Suprapubic skin (tissue), 4 donors: ENCODE measurements around the gene CCSAP. TPM values are rescaled to one million over a fixed set of nuclear protein-coding genes. Genes with fewer than 3 reads are reported as not detected.

Experiments used
- DNase-seq, 2 donors: peaks; one replicate each; pipeline ENCODE4 v3.0.0-alpha.2; 2019; ENCODE audit warnings: low spot score in 2 of 2
- H3K27ac ChIP-seq: fragments of 200-600 bp; sonication (generic); one replicate; pipeline ENCODE4 v1.5.1; 2019
- H3K27me3 ChIP-seq: fragments of 200-600 bp; sonication (generic); one replicate; pipeline ENCODE4 v1.5.1; 2019
- H3K36me3 ChIP-seq: fragments of 200-600 bp; sonication (generic); one replicate; pipeline ENCODE4 v1.5.1; 2019
- H3K4me1 ChIP-seq: fragments of 200-600 bp; sonication (generic); one replicate; pipeline ENCODE4 v1.5.1; 2019
- H3K4me3 ChIP-seq: fragments of 200-600 bp; sonication (generic); one replicate; pipeline ENCODE4 v1.5.1; 2019; ENCODE audit warnings: mild to moderate bottlenecking
- H3K9me3 ChIP-seq: fragments of 200-600 bp; sonication (generic); one replicate; pipeline ENCODE4 v1.5.1; 2019
- EP300 ChIP-seq: sonication (generic); formaldehyde crosslinking; IDR thresholded peaks from one replicate; pipeline ENCODE4 v1.6.1; 2017; ENCODE audit warnings: antibody characterized with exemption
- POLR2A ChIP-seq, 2 donors: fragments of 450-650 bp; IDR thresholded peaks; one replicate each; pipeline ENCODE4 v1.6.1; 2017; ENCODE audit warnings: antibody characterized with exemption in 2 of 2, mild to moderate bottlenecking in 2 of 2, moderate library complexity in 2 of 2
- POLR2AphosphoS5 ChIP-seq, 3 donors: sonication (generic); formaldehyde crosslinking; IDR thresholded peaks; one replicate each; pipeline ENCODE4 v1.6.1; 2017; ENCODE audit warnings: antibody characterized with exemption in 3 of 3
- WGBS: methylation state at CpG from one replicate; pipeline ENCODE4 v1.1.5; 2018; 5-methylcytosine and 5-hydroxymethylcytosine counted together
- total RNA-seq, 4 donors: library from RNA; depleted of rRNA; stranded (reverse); fragments of >200 nt; gene quantifications; one replicate each; pipeline ENCODE4 v1.1.0, GENCODE V29; 2016
- TF ChIP-seq, protein P1 (sequence below), 2 donors: fragments of 200-600 bp in 1 of 2; fragments of 450-650 bp in 1 of 2; sonication (generic) in 1 of 2; IDR thresholded peaks; one replicate each; pipeline ENCODE4 v1.5.1; 2016 to 2019; ENCODE audit warnings: antibody characterized with exemption in 2 of 2, mild to moderate bottlenecking in 1 of 2, moderate library complexity in 1 of 2

CCSAP gene, protein sequence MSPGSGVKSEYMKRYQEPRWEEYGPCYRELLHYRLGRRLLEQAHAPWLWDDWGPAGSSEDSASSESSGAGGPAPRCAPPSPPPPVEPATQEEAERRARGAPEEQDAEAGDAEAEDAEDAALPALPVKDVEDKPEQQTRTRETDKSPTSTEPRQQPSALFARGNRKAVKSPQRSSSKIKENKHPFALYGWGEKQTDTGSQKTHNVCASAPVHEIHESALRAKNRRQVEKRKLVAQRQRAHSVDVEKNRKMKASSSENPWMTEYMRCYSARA
- total RNA-seq, result 10 to 100 TPM; 16.3 to 33.1 (median 16.8) TPM

DNA sequence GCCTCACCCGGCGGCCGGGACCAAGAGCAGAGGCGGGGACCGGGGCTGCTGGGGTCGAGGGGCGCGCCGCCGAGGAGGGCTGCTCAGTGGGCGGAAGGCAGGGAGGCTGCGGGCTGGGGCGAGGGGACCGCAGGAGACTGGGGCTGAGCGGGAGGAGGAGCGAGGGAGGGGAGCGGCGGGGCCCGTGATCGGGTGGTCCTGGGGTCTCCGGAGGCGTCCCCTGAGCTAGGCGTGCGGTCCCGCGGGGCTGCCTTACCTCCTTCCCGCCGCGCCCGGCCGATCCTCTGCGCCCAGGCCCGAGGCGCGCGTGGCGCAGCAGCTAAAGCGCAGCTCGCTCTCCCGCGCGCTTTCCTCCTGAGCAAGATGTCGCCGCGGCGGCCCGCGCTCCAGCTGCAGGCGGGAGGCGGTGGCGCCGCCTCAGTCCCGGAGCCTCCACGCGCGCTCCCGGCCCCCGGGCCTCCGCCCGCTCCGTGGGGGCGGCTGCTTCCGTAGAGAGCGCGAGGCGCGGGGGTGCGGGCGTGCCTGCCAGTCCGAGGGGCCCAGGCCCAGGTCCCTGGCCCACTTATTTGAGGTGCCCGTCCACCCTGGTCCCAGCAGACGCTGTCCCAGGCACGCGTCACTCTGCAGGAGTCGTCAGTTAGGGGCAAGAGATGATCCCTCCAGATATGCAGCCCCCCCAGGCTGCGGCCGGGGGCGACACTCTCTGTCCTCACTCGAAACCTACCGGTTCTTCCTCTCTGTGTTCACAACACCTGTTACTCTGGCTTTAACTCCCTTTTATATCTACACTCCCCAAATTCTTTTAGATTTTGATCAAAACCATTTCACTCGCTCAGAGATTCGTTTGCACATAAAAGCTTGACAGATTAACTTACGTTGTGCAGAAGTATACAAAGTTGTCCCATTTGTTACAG lies at the start of gene CCSAP:
Gene CCSAP (minus strand): TSS at position 392 of the 914 bp plus-strand sequence. CDS start 582 bp downstream, outside the sequence.
- Histone ChIP-seq H3K36me3 (no peaks in the 10 kb centered on the region), H3K9me3 (no peaks in the 10 kb centered on the region), H3K27me3 (peaks cover 15% of the 10 kb centered on the region), H3K4me3 (peak within 1 kb of the TSS; percentile 70), H3K27ac (peak within 1 kb of the TSS; percentile 89), H3K4me1 (peaks cover 41% of the 10 kb centered on the region)
- under 1% methylated on average over 65 of the region's 83 CpGs for WGBS
- no peak for TF ChIP-seq EP300
- TF ChIP-seq, protein P1, sequence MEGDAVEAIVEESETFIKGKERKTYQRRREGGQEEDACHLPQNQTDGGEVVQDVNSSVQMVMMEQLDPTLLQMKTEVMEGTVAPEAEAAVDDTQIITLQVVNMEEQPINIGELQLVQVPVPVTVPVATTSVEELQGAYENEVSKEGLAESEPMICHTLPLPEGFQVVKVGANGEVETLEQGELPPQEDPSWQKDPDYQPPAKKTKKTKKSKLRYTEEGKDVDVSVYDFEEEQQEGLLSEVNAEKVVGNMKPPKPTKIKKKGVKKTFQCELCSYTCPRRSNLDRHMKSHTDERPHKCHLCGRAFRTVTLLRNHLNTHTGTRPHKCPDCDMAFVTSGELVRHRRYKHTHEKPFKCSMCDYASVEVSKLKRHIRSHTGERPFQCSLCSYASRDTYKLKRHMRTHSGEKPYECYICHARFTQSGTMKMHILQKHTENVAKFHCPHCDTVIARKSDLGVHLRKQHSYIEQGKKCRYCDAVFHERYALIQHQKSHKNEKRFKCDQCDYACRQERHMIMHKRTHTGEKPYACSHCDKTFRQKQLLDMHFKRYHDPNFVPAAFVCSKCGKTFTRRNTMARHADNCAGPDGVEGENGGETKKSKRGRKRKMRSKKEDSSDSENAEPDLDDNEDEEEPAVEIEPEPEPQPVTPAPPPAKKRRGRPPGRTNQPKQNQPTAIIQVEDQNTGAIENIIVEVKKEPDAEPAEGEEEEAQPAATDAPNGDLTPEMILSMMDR (IDR thresholded peaks at IDR 0.05), result no peak
- no peak for TF ChIP-seq POLR2AphosphoS5 (IDR thresholded peaks at IDR 0.05)
- no peak for TF ChIP-seq POLR2A (IDR thresholded peaks at IDR 0.05)
- DNase-seq, result peak in 1 of 2 donors; percentile 82

GRCh38 chr1:229390130-229390529 lies 47.3 kb upstream of the CCSAP start:
- no peak overlapping the region for H3K4me3 ChIP-seq
- no peaks in the 10 kb centered on the region for H3K9me3 ChIP-seq
- no peak for DNase-seq
- WGBS, result 94% methylated on average over 7 of the region's 7 CpGs
- H3K4me1 ChIP-seq, result no peaks in the 10 kb centered on the region
- H3K36me3 ChIP-seq, result no peaks in the 10 kb centered on the region
- no peak overlapping the region for H3K27ac ChIP-seq
- H3K27me3 ChIP-seq, result peaks cover 38% of the 10 kb centered on the region
- no peak for TF ChIP-seq POLR2A (IDR thresholded peaks at IDR 0.05)
- TF ChIP-seq, protein P1 (IDR thresholded peaks at IDR 0.05), result no peak
- no peak for TF ChIP-seq EP300
- TF ChIP-seq POLR2AphosphoS5 (IDR thresholded peaks at IDR 0.05), result no peak

DNA sequence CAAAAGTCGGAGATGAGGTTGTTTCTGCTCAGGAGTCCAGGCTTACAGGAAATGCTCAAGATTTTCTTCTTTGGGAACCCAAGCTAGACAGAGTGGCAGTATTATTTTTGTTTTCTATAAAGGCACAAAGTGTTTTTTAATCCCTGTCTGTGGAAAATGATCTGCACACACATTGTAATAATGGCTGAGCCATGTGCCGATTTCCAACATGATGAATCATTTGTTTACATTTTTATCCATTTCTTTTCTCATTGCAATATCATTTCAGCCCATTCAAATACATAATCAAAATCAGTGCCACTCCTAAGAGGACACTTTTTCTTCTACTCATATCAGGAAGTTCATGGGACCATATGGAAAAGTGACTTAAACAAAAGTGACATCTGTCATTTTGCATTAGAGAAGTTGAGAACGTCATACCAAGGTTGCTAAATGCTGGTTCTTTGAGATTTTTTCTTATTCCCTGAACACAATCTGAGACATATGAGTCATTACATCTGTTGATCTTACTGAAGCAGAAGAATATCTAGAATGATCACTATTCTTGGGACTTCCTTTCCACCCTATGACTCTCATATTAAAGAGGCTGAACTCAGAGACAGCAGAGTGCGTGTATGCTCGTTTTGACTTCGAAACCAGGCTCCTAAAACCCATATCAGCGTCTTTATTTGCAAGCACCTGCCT lies 46.2 kb upstream of the CCSAP start:
- H3K27ac ChIP-seq, result no peak overlapping the region
- 64% methylated on average over 7 of the region's 7 CpGs for WGBS
- TF ChIP-seq POLR2A (IDR thresholded peaks at IDR 0.05) (no peak), POLR2AphosphoS5 (IDR thresholded peaks at IDR 0.05) (no peak), EP300 (no peak)
- TF ChIP-seq, protein P1 (IDR thresholded peaks at IDR 0.05), result no peak

DNA sequence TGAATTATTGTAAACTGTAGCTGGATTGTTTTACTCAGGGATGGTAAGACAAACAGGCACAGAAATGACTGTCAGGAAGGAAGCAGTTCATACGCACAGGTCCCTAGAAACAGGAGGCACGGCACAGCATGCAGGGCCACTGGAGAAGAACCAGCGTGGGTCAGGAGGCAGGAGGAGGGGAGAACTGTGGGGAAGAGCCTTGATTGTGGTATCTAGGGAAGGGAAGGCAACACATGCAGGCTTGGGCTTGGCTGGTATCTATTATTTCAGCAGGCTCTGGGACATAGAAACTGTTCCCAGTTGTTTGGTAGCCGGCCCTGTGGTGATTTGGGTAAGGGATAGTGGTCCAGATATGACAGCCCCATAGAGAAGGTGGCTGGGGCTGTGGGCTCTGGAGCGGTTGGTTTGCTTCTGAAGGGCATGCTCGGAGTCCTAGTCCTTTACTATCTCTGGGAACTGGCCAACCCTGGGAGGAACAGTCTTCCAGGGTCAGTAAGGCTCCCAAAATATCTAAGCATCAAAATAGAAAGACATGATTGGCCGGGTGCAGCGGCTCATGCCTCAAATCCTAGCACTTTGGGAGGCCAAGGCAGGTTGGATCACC lies 43.1 kb upstream of the CCSAP start:
- Histone ChIP-seq H3K9me3 (no peaks in the 10 kb centered on the region), H3K27me3 (peaks cover 23% of the 10 kb centered on the region), H3K36me3 (no peaks in the 10 kb centered on the region), H3K4me3 (no peak overlapping the region), H3K27ac (no peak overlapping the region), H3K4me1 (no peaks in the 10 kb centered on the region)
- WGBS, result 76% methylated on average over 8 of the region's 8 CpGs
- DNase-seq, result no peak
- TF ChIP-seq EP300 (no peak), POLR2AphosphoS5 (IDR thresholded peaks at IDR 0.05) (no peak), POLR2A (IDR thresholded peaks at IDR 0.05) (no peak)
- TF ChIP-seq, protein P1 (IDR thresholded peaks at IDR 0.05), result no peak

More for the DNA sequence above, 46.2 kb upstream of the CCSAP start:
- Histone ChIP-seq H3K4me3 (no peak overlapping the region), H3K4me1 (no peaks in the 10 kb centered on the region), H3K9me3 (no peaks in the 10 kb centered on the region), H3K36me3 (no peaks in the 10 kb centered on the region), H3K27me3 (peaks cover 30% of the 10 kb centered on the region)
- DNase-seq, result no peak
